ENCODE results near the gene FMC1. TPM values are rescaled to one million over a fixed set of nuclear protein-coding genes. Genes with fewer than 3 reads are reported as not detected.

FMC1 gene, protein sequence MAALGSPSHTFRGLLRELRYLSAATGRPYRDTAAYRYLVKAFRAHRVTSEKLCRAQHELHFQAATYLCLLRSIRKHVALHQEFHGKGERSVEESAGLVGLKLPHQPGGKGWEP
- polyA plus RNA-seq (2013, experiment 1 of 2), result 32.5 TPM
- polyA plus RNA-seq (2013, experiment 2 of 2), result 31.7 TPM

DNA sequence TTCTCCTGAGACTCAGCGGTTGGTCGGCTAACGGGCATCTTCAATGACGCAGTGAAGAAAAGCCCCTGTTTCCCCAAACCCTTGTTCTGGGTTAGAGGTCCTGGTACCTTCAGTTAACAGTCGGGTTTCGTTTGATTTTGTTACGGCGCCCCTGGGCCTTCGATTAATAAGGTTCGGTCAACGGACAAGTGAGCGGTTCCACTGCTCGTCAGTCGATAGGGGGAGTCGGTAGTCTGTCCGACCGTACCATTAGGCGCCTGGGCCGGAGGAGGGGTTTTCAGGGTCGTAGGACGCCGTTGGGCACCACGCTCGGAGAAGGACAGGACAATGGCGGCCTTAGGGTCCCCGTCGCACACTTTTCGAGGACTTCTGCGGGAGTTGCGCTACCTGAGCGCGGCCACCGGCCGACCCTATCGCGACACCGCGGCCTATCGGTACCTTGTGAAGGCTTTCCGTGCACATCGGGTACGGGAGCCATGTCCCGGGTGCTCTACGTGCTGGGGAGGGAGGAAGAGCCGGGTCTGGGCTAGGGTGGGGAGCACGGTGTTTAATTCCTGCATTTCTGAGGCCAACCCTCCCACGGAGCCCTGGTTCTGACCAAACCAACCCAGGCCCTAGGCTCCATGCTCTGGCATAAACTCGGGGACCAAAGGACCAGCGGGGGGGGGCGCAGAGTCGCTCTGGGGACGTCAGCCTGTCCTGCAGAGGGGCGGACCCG lies at the start of gene FMC1:
FMC1 (plus strand) TSS at position 280 of the 718 bp plus-strand sequence; CDS start at position 328, 48 bp downstream.
- H3K23ac ChIP-seq (ENCODE audit: low read length in 2 of 2), result peak within 1 kb of the TSS in 1 of 2 experiments; percentile 79
- H2BK12ac ChIP-seq (ENCODE audit: low read length in 2 of 2), result peak within 1 kb of the TSS in 1 of 2 experiments; percentile 65
- peak within 1 kb of the TSS; percentile 95 for H2BK5ac ChIP-seq (ENCODE audit: low read depth, low read length, poor library complexity, severe bottlenecking)
- H4K91ac ChIP-seq (ENCODE audit: low read length), result peak within 1 kb of the TSS; percentile 97
- peak within 1 kb of the TSS; percentile 97 for H2BK15ac ChIP-seq (ENCODE audit: low read depth, poor library complexity, severe bottlenecking)
- H3K18ac ChIP-seq (ENCODE audit: low read depth in 1 of 2, low read length in 2 of 2), result peak within 1 kb of the TSS; percentile 99 to 100
- H3K27me3 ChIP-seq (ENCODE audit: control insufficient read depth in 1 of 2, insufficient read depth in 1 of 2, low read length in 2 of 2), result no peaks in the 10 kb centered on the region
- peak within 1 kb of the TSS; percentile 83 to 97 for H3K4me3 ChIP-seq (ENCODE audit: insufficient read depth in 1 of 2, low read depth in 1 of 2, low read length in 2 of 2)
- WGBS, result under 1% methylated on average over 41 of the region's 54 CpGs
- peak within 1 kb of the TSS; percentile 98 for H3K27ac ChIP-seq (ENCODE audit: low read length, poor library complexity, severe bottlenecking)
- peak within 1 kb of the TSS; percentile 100 for H3K9ac ChIP-seq (ENCODE audit: low read length)
- H3K4me1 ChIP-seq (ENCODE audit: control insufficient read depth, insufficient read depth, low read depth, low read length), result peaks cover 4% of the 10 kb centered on the region
- DNase-seq, result peak; percentile 97
- H3K79me1 ChIP-seq (replicated peaks; ENCODE audit: low read length, poor library complexity, severe bottlenecking), result peaks cover 16% of the 10 kb centered on the region
- H4K8ac ChIP-seq (ENCODE audit: low read length), result peak within 1 kb of the TSS; percentile 99
- peak within 1 kb of the TSS; percentile 78 for H2AFZ ChIP-seq (ENCODE audit: low read depth, low read length)
- H3K36me3 ChIP-seq (ENCODE audit: control insufficient read depth in 1 of 2, insufficient read depth in 2 of 2, low read depth in 1 of 2, low read length in 2 of 2), result peaks cover 3 to 12% of the 10 kb centered on the region in 2 experiments
- peak within 1 kb of the TSS; percentile 99 to 100 for H3K4ac ChIP-seq (ENCODE audit: low read depth in 1 of 2, low read length in 2 of 2)
- H3K14ac ChIP-seq (ENCODE audit: low read length in 2 of 2), result peak within 1 kb of the TSS; percentile 86 to 96
- H2BK120ac ChIP-seq (ENCODE audit: low read depth, low read length), result peak within 1 kb of the TSS; percentile 23
- H3K4me2 ChIP-seq (ENCODE audit: low read length, poor library complexity, severe bottlenecking), result peak within 1 kb of the TSS; percentile 69
- peak within 1 kb of the TSS; percentile 72 for H2AK5ac ChIP-seq (ENCODE audit: low read length, severe bottlenecking)
- no peaks in the 10 kb centered on the region for H3K9me3 ChIP-seq (ENCODE audit: control insufficient read depth, low read length)

DNA sequence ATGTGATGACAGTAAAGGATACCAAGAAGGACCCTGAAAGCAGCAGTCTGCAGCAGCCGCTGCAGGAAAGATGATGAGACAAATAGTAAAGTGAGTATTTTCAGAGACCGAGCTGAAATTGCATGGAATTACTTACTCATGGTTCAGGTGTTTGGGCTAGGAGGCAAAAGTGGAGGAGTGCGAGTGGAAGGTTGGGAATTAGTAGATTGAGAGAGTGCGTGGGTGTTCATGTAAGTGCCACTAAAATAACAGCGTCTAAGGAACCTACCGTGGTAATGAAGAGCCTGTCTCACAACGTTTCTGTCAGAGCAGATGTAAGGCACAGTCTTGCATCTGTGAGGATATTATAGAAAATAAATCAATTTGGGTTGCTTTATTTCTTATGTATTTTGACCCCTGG lies 48.3 kb upstream of the FMC1 start:
- Histone ChIP-seq H3K23ac (ENCODE audit: low read length in 2 of 2) (no peak overlapping the region), H2AFZ (ENCODE audit: low read depth, low read length) (no peak overlapping the region), H2BK15ac (ENCODE audit: low read depth, poor library complexity, severe bottlenecking) (no peak overlapping the region), H3K27me3 (ENCODE audit: control insufficient read depth in 1 of 2, insufficient read depth in 1 of 2, low read length in 2 of 2) (no peaks in the 10 kb centered on the region), H3K18ac (ENCODE audit: low read depth in 1 of 2, low read length in 2 of 2) (no peak overlapping the region), H2AK5ac (ENCODE audit: low read length, severe bottlenecking) (no peak overlapping the region), H2BK12ac (ENCODE audit: low read length in 2 of 2) (no peak overlapping the region), H2BK120ac (ENCODE audit: low read depth, low read length) (no peak overlapping the region), H4K8ac (ENCODE audit: low read length) (no peak overlapping the region), H3K14ac (ENCODE audit: low read length in 2 of 2) (no peak overlapping the region), H3K27ac (ENCODE audit: low read length, poor library complexity, severe bottlenecking) (no peak overlapping the region), H3K36me3 (ENCODE audit: control insufficient read depth in 1 of 2, insufficient read depth in 2 of 2, low read depth in 1 of 2, low read length in 2 of 2) (peaks cover 4 to 58% of the 10 kb centered on the region in 2 experiments), H3K4ac (ENCODE audit: low read depth in 1 of 2, low read length in 2 of 2) (no peak overlapping the region), H3K4me3 (ENCODE audit: insufficient read depth in 1 of 2, low read depth in 1 of 2, low read length in 2 of 2) (no peak overlapping the region), H2BK5ac (ENCODE audit: low read depth, low read length, poor library complexity, severe bottlenecking) (no peak overlapping the region), H3K79me1 (replicated peaks; ENCODE audit: low read length, poor library complexity, severe bottlenecking) (peaks cover 20% of the 10 kb centered on the region), H3K4me1 (ENCODE audit: control insufficient read depth, insufficient read depth, low read depth, low read length) (peaks cover 7% of the 10 kb centered on the region), H4K91ac (ENCODE audit: low read length) (no peak overlapping the region), H3K9me3 (ENCODE audit: control insufficient read depth, low read length) (no peaks in the 10 kb centered on the region), H3K4me2 (ENCODE audit: low read length, poor library complexity, severe bottlenecking) (no peak overlapping the region), H3K9ac (ENCODE audit: low read length) (no peak overlapping the region)
- WGBS, result 99% methylated on average over 7 of the region's 7 CpGs
- DNase-seq, result no peak

DNA sequence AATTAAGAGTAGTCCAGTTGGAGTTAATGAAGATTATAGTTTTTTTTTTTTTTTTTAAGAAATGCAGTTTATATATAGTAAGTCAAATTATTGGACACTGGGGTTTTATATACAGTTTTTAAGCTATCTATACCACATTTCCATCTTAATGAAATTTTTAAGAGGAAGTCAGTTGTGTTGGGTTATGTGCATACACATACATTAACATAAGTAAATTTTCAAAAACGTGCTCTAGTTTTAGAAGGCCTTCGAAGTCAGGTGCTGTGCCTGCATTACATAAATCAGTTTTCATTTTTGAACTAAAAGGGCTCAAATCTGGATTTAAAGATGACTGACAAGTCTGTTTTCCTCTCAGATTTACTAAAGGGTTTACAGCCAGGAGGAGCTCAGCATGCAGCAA lies 47.6 kb upstream of the FMC1 start:
- H2AFZ ChIP-seq (ENCODE audit: low read depth, low read length), result no peak overlapping the region
- peaks cover 7% of the 10 kb centered on the region for H3K4me1 ChIP-seq (ENCODE audit: control insufficient read depth, insufficient read depth, low read depth, low read length)
- WGBS, result 100% methylated on average over 2 of the region's 2 CpGs
- no peak overlapping the region for H2BK12ac ChIP-seq (ENCODE audit: low read length in 2 of 2)
- no peak overlapping the region for H3K14ac ChIP-seq (ENCODE audit: low read length in 2 of 2)
- no peak overlapping the region for H3K27ac ChIP-seq (ENCODE audit: low read length, poor library complexity, severe bottlenecking)
- H3K36me3 ChIP-seq (ENCODE audit: control insufficient read depth in 1 of 2, insufficient read depth in 2 of 2, low read depth in 1 of 2, low read length in 2 of 2), result peaks cover 4 to 60% of the 10 kb centered on the region in 2 experiments
- H3K18ac ChIP-seq (ENCODE audit: low read depth in 1 of 2, low read length in 2 of 2), result no peak overlapping the region
- H3K9ac ChIP-seq (ENCODE audit: low read length), result no peak overlapping the region
- no peak overlapping the region for H3K4ac ChIP-seq (ENCODE audit: low read depth in 1 of 2, low read length in 2 of 2)
- peaks cover 17% of the 10 kb centered on the region for H3K79me1 ChIP-seq (replicated peaks; ENCODE audit: low read length, poor library complexity, severe bottlenecking)
- no peak overlapping the region for H3K4me3 ChIP-seq (ENCODE audit: insufficient read depth in 1 of 2, low read depth in 1 of 2, low read length in 2 of 2)
- H2BK5ac ChIP-seq (ENCODE audit: low read depth, low read length, poor library complexity, severe bottlenecking), result no peak overlapping the region
- no peak for DNase-seq
- no peak overlapping the region for H2BK120ac ChIP-seq (ENCODE audit: low read depth, low read length)
- H2AK5ac ChIP-seq (ENCODE audit: low read length, severe bottlenecking), result no peak overlapping the region
- no peaks in the 10 kb centered on the region for H3K27me3 ChIP-seq (ENCODE audit: control insufficient read depth in 1 of 2, insufficient read depth in 1 of 2, low read length in 2 of 2)
- no peak overlapping the region for H4K8ac ChIP-seq (ENCODE audit: low read length)
- H3K9me3 ChIP-seq (ENCODE audit: control insufficient read depth, low read length), result no peaks in the 10 kb centered on the region
- H4K91ac ChIP-seq (ENCODE audit: low read length), result no peak overlapping the region
- H3K23ac ChIP-seq (ENCODE audit: low read length in 2 of 2), result no peak overlapping the region
- no peak overlapping the region for H3K4me2 ChIP-seq (ENCODE audit: low read length, poor library complexity, severe bottlenecking)
- no peak overlapping the region for H2BK15ac ChIP-seq (ENCODE audit: low read depth, poor library complexity, severe bottlenecking)

DNA sequence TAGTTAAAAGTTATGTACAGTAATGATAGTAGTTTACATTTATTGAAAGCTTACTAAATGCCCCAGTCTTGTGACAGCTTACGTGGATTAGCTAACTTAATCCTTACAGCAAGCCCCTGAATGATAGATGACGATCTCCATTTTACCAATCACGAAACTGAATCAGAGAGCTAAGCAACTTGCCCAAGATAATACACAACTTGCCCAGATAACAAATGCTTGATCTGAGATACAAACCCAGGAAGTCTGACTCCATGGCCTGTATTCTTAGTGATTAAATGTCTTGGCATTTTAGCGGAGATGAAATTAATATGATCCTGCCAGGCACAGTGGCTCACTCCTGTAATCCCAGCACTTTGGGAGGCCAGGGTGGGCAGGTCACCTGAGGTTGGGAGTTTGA lies 46.9 kb upstream of the FMC1 start:
- no peak overlapping the region for H2BK12ac ChIP-seq (ENCODE audit: low read length in 2 of 2)
- no peak overlapping the region for H4K8ac ChIP-seq (ENCODE audit: low read length)
- peaks cover 15% of the 10 kb centered on the region for H3K79me1 ChIP-seq (replicated peaks; ENCODE audit: low read length, poor library complexity, severe bottlenecking)
- peaks cover 7% of the 10 kb centered on the region for H3K4me1 ChIP-seq (ENCODE audit: control insufficient read depth, insufficient read depth, low read depth, low read length)
- H3K18ac ChIP-seq (ENCODE audit: low read depth in 1 of 2, low read length in 2 of 2), result no peak overlapping the region
- H3K9me3 ChIP-seq (ENCODE audit: control insufficient read depth, low read length), result no peaks in the 10 kb centered on the region
- no peak overlapping the region for H2BK15ac ChIP-seq (ENCODE audit: low read depth, poor library complexity, severe bottlenecking)
- peaks cover 4 to 64% of the 10 kb centered on the region in 2 experiments for H3K36me3 ChIP-seq (ENCODE audit: control insufficient read depth in 1 of 2, insufficient read depth in 2 of 2, low read depth in 1 of 2, low read length in 2 of 2)
- H2AFZ ChIP-seq (ENCODE audit: low read depth, low read length), result no peak overlapping the region
- H3K14ac ChIP-seq (ENCODE audit: low read length in 2 of 2), result no peak overlapping the region
- H2BK120ac ChIP-seq (ENCODE audit: low read depth, low read length), result no peak overlapping the region
- H3K27me3 ChIP-seq (ENCODE audit: control insufficient read depth in 1 of 2, insufficient read depth in 1 of 2, low read length in 2 of 2), result no peaks in the 10 kb centered on the region
- H3K9ac ChIP-seq (ENCODE audit: low read length), result no peak overlapping the region
- no peak overlapping the region for H3K4ac ChIP-seq (ENCODE audit: low read depth in 1 of 2, low read length in 2 of 2)
- WGBS, result 96% methylated on average over 4 of the region's 4 CpGs
- no peak for DNase-seq
- H3K4me2 ChIP-seq (ENCODE audit: low read length, poor library complexity, severe bottlenecking), result no peak overlapping the region
- H3K4me3 ChIP-seq (ENCODE audit: insufficient read depth in 1 of 2, low read depth in 1 of 2, low read length in 2 of 2), result no peak overlapping the region
- no peak overlapping the region for H2BK5ac ChIP-seq (ENCODE audit: low read depth, low read length, poor library complexity, severe bottlenecking)
- no peak overlapping the region for H2AK5ac ChIP-seq (ENCODE audit: low read length, severe bottlenecking)
- H4K91ac ChIP-seq (ENCODE audit: low read length), result no peak overlapping the region
- no peak overlapping the region for H3K27ac ChIP-seq (ENCODE audit: low read length, poor library complexity, severe bottlenecking)
- no peak overlapping the region for H3K23ac ChIP-seq (ENCODE audit: low read length in 2 of 2)

Data from mesenchymal stem cell (in vitro differentiated cells and primary cell).